HepG2 (cell line): ENCODE results near the gene ASB3. TPM values are rescaled to one million over a fixed set of nuclear protein-coding genes. Genes with fewer than 3 reads are reported as not detected.
A peak's percentile ranks its signal among the peaks of the same experiment; 100 is the strongest.

Experiments used
- ATAC-seq: fragments of 200-7000 bp; cut with Tn5 transposase; 3 replicates; pipeline ENCODE4 v1.9.1; 2020; ENCODE audit warnings: mild to moderate bottlenecking, moderate library complexity
- BruUV-seq: library from RNA; stranded (reverse); fragments of 400-500 nt; replicated peaks from 2 replicates; lab custom pipeline; 2021; lab: Mats Ljungman, UMichigan
- CTCF ChIA-PET: fragments of 300-600 bp; formaldehyde crosslinking; extraction: SDS; loops from one replicate; lab custom pipeline; 2021; ENCODE audit warnings: low total read pairs, inconsistent platforms, low intra/inter-chr PET ratio; lab: Yijun Ruan, JAX
- POLR2A ChIA-PET: fragments of 350-600 bp; sonication (Branson Sonifier 250); formaldehyde crosslinking; loops from one replicate; lab custom pipeline; 2020; ENCODE audit warnings: antibody characterized with exemption, inconsistent platforms; lab: Yijun Ruan, JAX
- DNase-seq: peaks from one replicate; pipeline ENCODE4 v3.0.0-alpha.2; 2015; ENCODE audit warnings: low spot score
- FAIRE-seq: peaks from 3 replicates; lab custom pipeline; 2011; peaks lifted over from hg19 to GRCh38; lab: Jason Lieb, UNC
- H2AFZ ChIP-seq: one replicate; pipeline ENCODE4 v1.6.1; 2011; ENCODE audit warnings: low read length, inconsistent platforms
- H3K27ac ChIP-seq: fragments of 300-600 bp; 3 replicates; pipeline ENCODE4 v1.8.0; 2011; ENCODE audit warnings: mixed run types, mild to moderate bottlenecking, mixed read lengths, low read length, inconsistent platforms; ENCODE audit not compliant: insufficient read depth; ENCODE audit errors: extremely low read length
- H3K27me3 ChIP-seq, 2 experiments: fragments of 200-600 bp in 1 of 2; 2 replicates in 1 of 2; 3 replicates in 1 of 2; pipeline versions ENCODE4 v1.6.0 to v1.8.0; 2011; ENCODE audit warnings: low read length in 2 of 2, mild to moderate bottlenecking in 2 of 2, moderate library complexity in 2 of 2, inconsistent platforms in 1 of 2; ENCODE audit not compliant: insufficient read depth in 2 of 2, control insufficient read depth in 1 of 2
- H3K36me3 ChIP-seq, 2 experiments: fragments of 200-600 bp in 1 of 2; replicated peaks in 1 of 2; 2 replicates in 1 of 2; 3 replicates in 1 of 2; pipeline versions ENCODE4 v1.5.1 to v1.8.0; 2011; ENCODE audit warnings: low read length in 2 of 2, inconsistent platforms in 1 of 2; ENCODE audit not compliant: insufficient read depth in 2 of 2, control insufficient read depth in 1 of 2
- H3K4me1 ChIP-seq: 2 replicates; pipeline ENCODE4 v1.5.1; 2012; ENCODE audit warnings: low read length, inconsistent platforms; ENCODE audit not compliant: insufficient read depth
- H3K4me2 ChIP-seq: 2 replicates; pipeline ENCODE4 v1.6.0; 2011; ENCODE audit warnings: low read depth, low read length, inconsistent platforms
- H3K4me3 ChIP-seq, 3 experiments: fragments of 200-600 bp in 1 of 3; sonication (generic), shearing (Covaris generic) in 1 of 3; replicated peaks in 1 of 3; 2 replicates each; pipeline ENCODE4 v1.5.1; 2011 to 2016; ENCODE audit warnings: low read length in 3 of 3, inconsistent platforms in 2 of 3, low read depth in 2 of 3, mild to moderate bottlenecking in 2 of 3, control low read depth in 1 of 3, mixed read lengths in 1 of 3; ENCODE audit not compliant: insufficient read depth in 1 of 3
- H3K79me2 ChIP-seq: one replicate; pipeline ENCODE4 v1.6.1; 2011; ENCODE audit warnings: low read length, inconsistent platforms; ENCODE audit not compliant: insufficient read depth
- H3K9ac ChIP-seq: 2 replicates; pipeline ENCODE4 v1.6.0; 2011; ENCODE audit warnings: mild to moderate bottlenecking, low read depth, low read length, inconsistent platforms; ENCODE audit not compliant: insufficient read depth
- H3K9me3 ChIP-seq: 2 replicates; pipeline ENCODE4 v1.5.1; 2012; ENCODE audit warnings: mild to moderate bottlenecking, low read length
- H4K20me1 ChIP-seq: 2 replicates; pipeline ENCODE4 v1.6.0; 2011; ENCODE audit warnings: inconsistent platforms, mild to moderate bottlenecking, low read length, moderate library complexity; ENCODE audit not compliant: insufficient read depth
- ARID4A ChIP-seq: sonication (generic); formaldehyde crosslinking; IDR thresholded peaks from 2 replicates; pipeline ENCODE4 v1.5.0; 2020; ENCODE audit warnings: mild to moderate bottlenecking, missing genetic modification reagents, borderline replicate concordance
- CHD2 ChIP-seq: IDR thresholded peaks from 2 replicates; pipeline ENCODE4 v1.6.1; 2011; ENCODE audit warnings: low read depth, low read length, improper control_type of control experiment
- JUND ChIP-seq: sonication (generic); formaldehyde crosslinking; IDR thresholded peaks from 2 replicates; pipeline ENCODE4 v1.8.0; 2022; ENCODE audit warnings: mild to moderate bottlenecking, missing genetic modification reagents
- KLF15 ChIP-seq: sonication (generic); formaldehyde crosslinking; IDR thresholded peaks from 2 replicates; pipeline ENCODE4 v1.8.1; 2023; ENCODE audit warnings: borderline replicate concordance, mild to moderate bottlenecking, inconsistent platforms, missing genetic modification reagents, mixed read lengths
- PHF5A ChIP-seq: IDR thresholded peaks from one replicate; pipeline ENCODE4 v1.6.1; 2018; ENCODE audit warnings: low read depth, missing genetic modification reagents; ENCODE audit not compliant: unreplicated experiment
- POLR2AphosphoS5 ChIP-seq: IDR thresholded peaks from 2 replicates; pipeline ENCODE4 v1.6.1; 2012; ENCODE audit warnings: low read depth, low read length
- SIN3B ChIP-seq: fragments of 150-350 bp; IDR thresholded peaks from 2 replicates; pipeline ENCODE4 v1.6.1; 2014; ENCODE audit warnings: low read length
- TOPORS ChIP-seq: sonication (generic); formaldehyde crosslinking; IDR thresholded peaks from 2 replicates; pipeline ENCODE4 v1.8.0; 2023; ENCODE audit warnings: mild to moderate bottlenecking, missing genetic modification reagents
- ZFP91 ChIP-seq: sonication (generic); formaldehyde crosslinking; IDR thresholded peaks from 2 replicates; pipeline ENCODE4 v1.9.0; 2022; ENCODE audit warnings: missing genetic modification reagents, mild to moderate bottlenecking, borderline replicate concordance
- ZNF280D ChIP-seq: sonication (generic); formaldehyde crosslinking; IDR thresholded peaks from 2 replicates; pipeline ENCODE4 v1.5.1; 2020; ENCODE audit warnings: mild to moderate bottlenecking, missing genetic modification reagents
- ZNF710 ChIP-seq: sonication (generic); formaldehyde crosslinking; IDR thresholded peaks from 2 replicates; pipeline ENCODE4 v1.5.0; 2020; ENCODE audit warnings: mild to moderate bottlenecking, missing genetic modification reagents, borderline replicate concordance
- ZSCAN21 ChIP-seq: sonication (generic); formaldehyde crosslinking; IDR thresholded peaks from 2 replicates; pipeline ENCODE4 v1.8.0; 2022; ENCODE audit warnings: mild to moderate bottlenecking, missing genetic modification reagents, moderate library complexity, borderline replicate concordance
- WGBS: methylation state at CpG from one replicate; pipeline ENCODE4 v1.1.6; 2017; ENCODE audit warnings: low lambda C conversion rate; 5-methylcytosine and 5-hydroxymethylcytosine counted together
- in situ Hi-C: cut with HindIII; loops from 2 replicates; pipeline ENCODE4 v1.10.0; 2017; ENCODE audit warnings: low pct_unique_long_range_greater_than_20kb; ENCODE audit not compliant: extremely low pct_ligation_motif_present
- intact Hi-C: fragments of 100-400 bp; cut with micrococcal nuclease; formaldehyde crosslinking; loops from one replicate; pipeline ENCODE4 v1.10.0; 2022; ENCODE audit not compliant: unreplicated experiment
- polyA plus RNA-seq, 8 experiments: library from polyadenylated mRNA; depleted of rRNA in 3 of 8; stranded (reverse) in 7 of 8; unstranded in 1 of 8; fragments of >200 nt; fragmentation: Illumina TruSeq in 4 of 8; extraction: Trizol in 4 of 8; gene quantifications; 2 replicates each; pipeline versions ENCODE4 v1.2.1 to v1.2.3, GENCODE V29; 2011 to 2016; ENCODE audit warnings: low read depth in 4 of 8, missing spikeins in 1 of 8, mixed read lengths in 1 of 8; ENCODE audit not compliant: insufficient read depth in 1 of 8
- total RNA-seq, 5 experiments: library from RNA; depleted of rRNA; stranded (reverse); fragments of >200 nt; fragmentation: Illumina TruSeq; extraction: Trizol; gene quantifications; 2 replicates each; pipeline ENCODE4 v1.2.3, GENCODE V29; 2016; ENCODE audit warnings: low read depth in 1 of 5

Gene ASB3
- total and polyA plus RNA-seq, 2 of the 13 experiments (the other 11 are each of a cell fraction or from before 2014, with no cell fraction given) = 40.1 to 41.8 TPM

- TF ChIP-seq ARID4A (CRISPR knock-in tag) (no peak), ZNF280D (CRISPR knock-in tag) (0 out of 2 replicates have a peak, but pooled peaks have one; percentile 65)
Measured at GRCh38 chr2:53708988-53709387, 77.8 kb downstream of the ASB3 start (continued).

- Histone ChIP-seq H3K79me2 (no peaks in the 10 kb centered on the region), H3K27ac (no peak overlapping the region), H3K4me2 (no peak overlapping the region), H3K4me3 (no peak overlapping the region), H3K9me3 (no peaks in the 10 kb centered on the region), H2AFZ (no peak overlapping the region), H3K27me3 (no peaks in the 10 kb centered on the region), H3K9ac (no peak overlapping the region), H3K36me3 (peaks cover 6 to 25% of the 10 kb centered on the region in 2 experiments), H4K20me1 (no peaks in the 10 kb centered on the region), H3K4me1 (no peaks in the 10 kb centered on the region)
- CTCF ChIA-PET = no interaction called here
- BruUV-seq = no TSS peak
- FAIRE-seq (no peak), DNase-seq (no peak), ATAC-seq (no peak)
- 97% methylated on average over 2 of the region's 2 CpGs for WGBS
- in situ Hi-C loops = no loop called here
- intact Hi-C loops = no loop called here
- POLR2A ChIA-PET = no interaction called here
- no peak for TF ChIP-seq ZSCAN21 (CRISPR knock-in tag)
- TF ChIP-seq JUND (CRISPR knock-in tag) = no peak
- TF ChIP-seq ZFP91 (CRISPR knock-in tag) = no peak
- no peak for TF ChIP-seq POLR2AphosphoS5
- TF ChIP-seq TOPORS (CRISPR knock-in tag) = no peak
- no peak for TF ChIP-seq KLF15 (CRISPR knock-in tag)
- no peak for TF ChIP-seq CHD2
- no peak for TF ChIP-seq ZNF710 (CRISPR knock-in tag)
- no peak for TF ChIP-seq SIN3B
- no peak for TF ChIP-seq PHF5A (CRISPR knock-in tag)
Measured at GRCh38 chr2:53701221-53701620, 85.5 kb downstream of the ASB3 start.
